ENCODE data around the gene CREG1.

The CREG1 gene

DNA sequence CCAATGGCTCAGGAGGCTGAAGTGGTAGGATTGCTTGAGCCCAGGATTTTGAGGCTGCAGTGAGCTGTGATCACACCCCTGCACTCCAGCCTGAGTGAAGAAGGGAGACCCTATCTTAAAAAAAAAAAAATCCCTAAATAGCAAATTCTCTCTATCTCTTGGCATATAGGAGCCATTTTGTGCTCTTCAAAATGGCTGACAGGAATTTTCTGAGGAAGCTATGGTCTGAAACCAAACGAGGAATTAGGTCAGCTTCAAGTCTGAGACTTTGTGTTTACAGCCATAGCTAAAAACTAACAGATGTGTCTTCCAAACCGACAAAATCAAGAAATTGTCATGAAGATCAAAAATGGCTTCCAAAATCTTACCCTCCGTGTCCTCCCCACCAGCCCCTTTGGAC, 45.8 kb downstream of the CREG1 start:
- TF ChIP-seq, protein P1, sequence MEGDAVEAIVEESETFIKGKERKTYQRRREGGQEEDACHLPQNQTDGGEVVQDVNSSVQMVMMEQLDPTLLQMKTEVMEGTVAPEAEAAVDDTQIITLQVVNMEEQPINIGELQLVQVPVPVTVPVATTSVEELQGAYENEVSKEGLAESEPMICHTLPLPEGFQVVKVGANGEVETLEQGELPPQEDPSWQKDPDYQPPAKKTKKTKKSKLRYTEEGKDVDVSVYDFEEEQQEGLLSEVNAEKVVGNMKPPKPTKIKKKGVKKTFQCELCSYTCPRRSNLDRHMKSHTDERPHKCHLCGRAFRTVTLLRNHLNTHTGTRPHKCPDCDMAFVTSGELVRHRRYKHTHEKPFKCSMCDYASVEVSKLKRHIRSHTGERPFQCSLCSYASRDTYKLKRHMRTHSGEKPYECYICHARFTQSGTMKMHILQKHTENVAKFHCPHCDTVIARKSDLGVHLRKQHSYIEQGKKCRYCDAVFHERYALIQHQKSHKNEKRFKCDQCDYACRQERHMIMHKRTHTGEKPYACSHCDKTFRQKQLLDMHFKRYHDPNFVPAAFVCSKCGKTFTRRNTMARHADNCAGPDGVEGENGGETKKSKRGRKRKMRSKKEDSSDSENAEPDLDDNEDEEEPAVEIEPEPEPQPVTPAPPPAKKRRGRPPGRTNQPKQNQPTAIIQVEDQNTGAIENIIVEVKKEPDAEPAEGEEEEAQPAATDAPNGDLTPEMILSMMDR (IDR thresholded peaks at IDR 0.05; ENCODE audit: low read depth, low read length): no peak
- no peak overlapping the region for H3K4me3 ChIP-seq (replicated peaks in 1 of 2; ENCODE audit: low read depth in 2 of 2, low read length in 2 of 2)

DNA sequence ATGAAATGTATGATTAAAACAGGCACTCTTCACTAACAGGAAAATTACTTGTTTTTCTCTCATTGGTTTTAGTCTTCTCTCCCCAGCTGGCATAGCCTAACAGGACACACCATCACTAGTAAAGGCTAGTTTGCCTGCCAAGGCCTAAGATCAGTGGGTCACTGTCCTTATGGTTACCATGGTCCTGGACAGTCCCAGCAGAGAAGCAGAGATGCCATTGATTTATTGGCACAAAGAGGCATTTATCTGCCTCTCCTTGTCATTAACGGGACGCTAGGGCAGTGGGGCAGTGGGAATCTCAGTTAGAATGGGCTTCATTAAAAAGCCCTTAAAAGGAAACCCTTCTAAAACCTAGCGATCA, 49.1 kb downstream of the CREG1 start:
- TF ChIP-seq, protein P1 (IDR thresholded peaks at IDR 0.05; ENCODE audit: low read depth, low read length): no peak
- no peak overlapping the region for H3K4me3 ChIP-seq (replicated peaks in 1 of 2; ENCODE audit: low read depth in 2 of 2, low read length in 2 of 2)
- DNase-seq (ENCODE audit: low read depth in 2 of 2): no peak

More for the DNA sequence above, 45.8 kb downstream of the CREG1 start:
- DNase-seq (ENCODE audit: low read depth in 2 of 2): no peak

DNA sequence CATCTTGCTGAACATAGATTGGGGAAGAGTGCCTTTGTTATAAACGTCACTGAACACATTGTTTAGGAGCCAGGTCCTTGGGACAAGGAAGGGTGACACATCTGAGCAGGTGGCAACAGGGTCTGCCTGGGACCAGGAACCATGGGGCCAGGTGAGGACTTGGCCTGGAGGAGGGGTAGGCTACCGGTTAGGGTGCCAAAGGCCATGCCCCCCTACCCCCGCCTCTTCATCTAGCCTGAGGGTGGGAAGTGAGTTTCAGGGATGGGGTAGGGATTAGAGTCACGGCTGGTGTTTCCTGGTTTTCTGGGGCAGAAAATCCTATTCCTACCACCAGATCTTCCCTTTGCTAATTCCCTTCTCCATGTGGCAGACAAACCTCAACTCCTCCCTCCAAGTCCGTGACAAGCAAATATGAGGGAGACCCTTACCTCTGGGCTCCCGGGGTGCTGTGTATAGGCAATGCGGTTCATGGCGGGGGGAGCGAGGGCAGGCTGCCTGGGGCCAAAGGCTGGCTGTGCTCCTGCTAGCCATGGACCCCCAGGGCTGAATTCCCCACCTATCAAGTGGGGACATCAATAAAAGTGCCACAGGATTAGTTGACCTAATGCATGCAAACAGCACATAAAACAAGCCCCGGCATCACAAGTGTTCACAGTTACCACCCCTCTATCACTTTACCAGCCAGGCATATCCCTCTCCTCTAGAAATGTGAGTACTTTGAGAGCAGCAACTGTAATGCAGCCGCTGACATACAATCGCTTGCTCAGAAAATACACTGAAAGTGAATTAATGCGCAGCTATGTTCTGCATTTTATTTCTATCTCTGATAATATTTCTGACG, 49.7 kb downstream of the CREG1 start:
- no peak overlapping the region for H3K4me3 ChIP-seq (replicated peaks in 1 of 2; ENCODE audit: low read depth in 2 of 2, low read length in 2 of 2)
- TF ChIP-seq, protein P1 (IDR thresholded peaks at IDR 0.05; ENCODE audit: low read depth, low read length): no peak
- no peak for DNase-seq (ENCODE audit: low read depth in 2 of 2)

DNA sequence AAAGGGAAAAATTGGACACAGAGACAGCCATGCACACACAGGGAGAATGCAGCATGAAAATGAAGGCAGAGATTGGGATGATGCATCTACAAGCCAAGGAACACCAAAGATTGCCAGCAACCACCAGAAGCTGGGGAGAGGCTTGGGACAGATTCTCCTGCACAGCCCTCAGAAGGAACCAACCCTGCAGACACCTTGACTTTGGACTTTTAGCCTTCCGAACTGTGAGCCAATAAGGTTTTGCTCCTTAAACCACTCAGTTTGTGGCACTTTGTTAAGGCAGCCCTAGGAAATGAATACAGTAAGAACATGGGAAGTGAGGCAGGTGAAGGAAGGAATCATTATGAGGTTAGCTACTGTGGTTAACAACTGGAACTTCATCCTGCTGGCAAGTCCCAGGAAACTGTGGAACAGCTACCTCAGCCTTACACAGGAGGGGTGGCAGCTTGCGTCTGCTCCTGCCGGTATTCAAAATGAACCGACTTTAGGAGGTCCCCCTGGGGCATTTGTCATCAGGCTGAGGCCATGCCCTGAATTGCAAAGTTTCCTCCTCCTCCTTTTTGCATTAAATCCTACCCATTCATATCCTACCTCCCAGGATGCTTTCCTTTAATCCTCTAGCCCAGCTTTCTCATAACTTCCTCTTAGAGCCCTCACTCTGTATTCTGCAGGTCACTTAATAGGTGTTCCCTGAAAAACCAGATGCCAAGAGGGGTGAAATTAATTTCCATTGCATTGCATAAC, 50.7 kb downstream of the CREG1 start:
- no peak for DNase-seq (ENCODE audit: low read depth in 2 of 2)
- TF ChIP-seq, protein P1 (IDR thresholded peaks at IDR 0.05; ENCODE audit: low read depth, low read length): no peak
- no peak overlapping the region for H3K4me3 ChIP-seq (replicated peaks in 1 of 2; ENCODE audit: low read depth in 2 of 2, low read length in 2 of 2)

DNA sequence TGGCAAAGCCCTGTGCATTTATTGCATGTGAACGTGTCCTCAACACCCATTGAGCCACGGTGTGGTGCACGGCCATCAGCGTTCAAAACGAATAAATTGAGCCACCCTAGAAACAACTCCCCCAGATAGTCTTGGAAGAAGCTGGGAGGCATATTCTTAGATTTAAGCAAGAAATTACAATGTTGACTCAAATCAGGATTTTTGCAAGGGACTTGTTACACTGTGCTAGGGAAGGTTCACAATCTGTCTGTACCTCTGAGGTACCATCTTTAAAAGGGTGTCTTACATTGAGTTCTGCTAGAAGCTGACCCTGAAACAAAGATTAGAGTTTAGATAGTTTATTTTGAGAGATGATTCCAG, 51.4 kb downstream of the CREG1 start:
- no peak overlapping the region for H3K4me3 ChIP-seq (replicated peaks in 1 of 2; ENCODE audit: low read depth in 2 of 2, low read length in 2 of 2)
- TF ChIP-seq, protein P1 (IDR thresholded peaks at IDR 0.05; ENCODE audit: low read depth, low read length): no peak
- DNase-seq (ENCODE audit: low read depth in 2 of 2): no peak

DNA sequence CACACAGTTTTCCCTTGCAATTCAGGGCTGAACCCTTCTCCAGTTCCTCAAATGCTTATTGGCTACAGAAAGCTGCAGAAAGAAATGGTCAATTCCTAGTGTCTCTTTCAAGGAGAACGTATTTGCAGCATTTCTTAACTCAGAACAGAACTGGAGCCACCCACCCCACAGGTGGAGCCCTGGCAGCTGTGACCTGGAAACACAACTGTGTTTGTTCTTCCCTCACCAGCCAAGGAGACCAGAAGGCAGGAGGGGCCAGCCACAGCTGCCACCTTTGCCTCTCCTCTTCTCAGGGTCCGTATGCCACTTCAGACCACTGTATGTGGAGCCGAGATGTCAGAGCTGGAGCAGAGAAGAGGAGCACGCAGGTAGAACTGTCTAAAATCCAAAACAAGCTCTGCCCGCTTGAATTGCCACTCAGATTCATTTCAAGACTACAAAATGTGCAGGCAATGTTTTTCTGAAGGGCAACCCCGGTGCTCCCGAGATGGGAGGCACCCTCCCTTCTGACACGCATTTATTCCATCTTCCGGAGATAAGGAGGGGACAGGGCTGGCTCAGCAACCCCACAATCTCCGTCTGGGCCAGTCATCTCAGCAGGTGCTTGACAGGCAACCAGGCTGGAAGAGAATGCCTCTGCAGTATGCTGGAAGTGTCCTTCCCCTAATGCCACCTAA, 51.9 kb downstream of the CREG1 start:
- H3K4me3 ChIP-seq (replicated peaks in 1 of 2; ENCODE audit: low read depth in 2 of 2, low read length in 2 of 2): no peak overlapping the region
- DNase-seq (ENCODE audit: low read depth in 2 of 2): no peak

More for the DNA sequence above, 51.9 kb downstream of the CREG1 start:
- TF ChIP-seq, protein P1 (IDR thresholded peaks at IDR 0.05; ENCODE audit: low read depth, low read length): no peak
